GM21381 (cell line): ENCODE results near the gene HOATZ.

Experiments
- ATAC-seq: cut with Tn5 transposase; IDR thresholded peaks from one replicate; pipeline ENCODE4 v1.9.1; 2021; ENCODE audit warnings: mild to moderate bottlenecking, moderate library complexity; ENCODE audit not compliant: unreplicated experiment

HOATZ gene

DNA sequence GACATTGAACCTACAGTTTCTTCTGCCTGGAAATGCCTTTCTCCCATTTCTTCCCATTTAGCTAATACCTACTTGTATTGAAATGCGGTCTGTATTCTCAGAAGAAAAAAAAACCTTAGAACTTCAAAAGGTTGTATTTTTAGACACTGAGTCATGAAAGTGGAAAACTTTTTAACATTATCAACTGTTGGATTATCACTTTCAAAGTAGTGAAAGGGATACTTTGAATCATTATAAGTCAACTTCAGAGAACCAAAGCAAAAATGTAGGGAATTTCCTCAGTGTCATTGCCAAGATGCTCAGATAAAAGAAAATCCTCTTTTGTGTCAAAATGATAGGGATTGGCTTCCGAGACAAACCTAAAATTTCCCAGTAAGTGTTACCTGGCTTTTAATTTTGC lies 6.6 kb downstream of the HOATZ start:
- ATAC-seq, result no peak

DNA sequence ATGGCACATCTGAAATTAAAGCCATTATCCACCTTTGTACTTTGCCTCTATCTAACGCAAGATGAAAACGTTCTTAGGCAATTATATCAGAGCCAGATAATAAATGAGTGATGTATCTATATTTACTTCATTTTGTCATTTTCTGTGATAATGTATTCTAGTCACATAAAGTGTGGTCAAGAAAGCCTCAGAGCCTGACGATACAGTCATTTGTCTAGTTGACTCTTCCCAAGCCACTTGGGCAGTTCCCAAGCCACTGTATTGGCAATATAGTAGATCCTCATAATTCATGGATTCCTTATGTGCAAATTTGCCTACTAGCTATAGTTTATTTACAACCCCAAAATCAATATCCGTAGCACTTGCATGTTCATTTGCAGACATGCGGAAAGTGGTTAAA lies 7.8 kb downstream of the HOATZ start:
- ATAC-seq, result no peak

- no peak for ATAC-seq
Observed at GRCh38 chr11:111523343-111523742, 8.8 kb downstream of the HOATZ start.

- no peak for ATAC-seq
Observed at GRCh38 chr11:111524056-111524455, 9.5 kb downstream of the HOATZ start.

DNA sequence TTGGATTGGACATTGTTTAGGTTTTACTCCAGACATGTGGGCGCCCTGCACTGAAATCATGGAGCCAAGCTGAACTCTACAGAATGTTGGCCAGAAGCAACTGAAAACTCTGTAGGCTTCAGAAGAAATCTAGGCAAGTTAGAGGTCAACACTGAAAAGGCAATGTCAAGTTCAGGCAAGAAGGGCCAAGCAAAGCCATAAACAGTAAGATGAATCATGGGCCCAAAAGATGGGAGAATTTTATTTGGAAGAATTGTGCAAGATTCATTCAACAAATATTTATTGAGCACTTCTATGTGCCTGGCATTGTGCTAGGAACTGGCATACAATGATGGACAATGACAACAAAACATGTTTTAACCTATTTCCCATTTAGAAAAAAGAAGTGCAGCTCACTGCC lies 10.9 kb downstream of the HOATZ start:
- ATAC-seq, result no peak

DNA sequence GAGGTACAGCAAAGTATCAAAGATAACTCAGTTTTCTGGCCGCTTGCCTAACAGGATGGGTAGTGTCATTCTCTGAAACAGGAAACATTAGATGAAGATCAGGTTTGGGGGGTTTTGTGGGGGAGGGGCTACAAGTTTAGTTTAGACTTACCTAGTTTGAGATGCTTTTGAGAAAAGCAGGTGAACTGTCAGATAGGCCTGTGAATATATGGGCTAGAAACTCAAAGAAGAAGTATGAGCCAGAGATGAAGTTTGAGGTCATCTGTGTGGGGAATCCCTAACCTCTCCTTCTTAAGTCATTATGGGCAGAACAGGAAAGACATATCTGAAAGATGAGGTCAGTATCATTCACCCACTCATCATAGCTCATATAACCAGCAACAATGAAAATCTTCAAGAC lies 11.9 kb downstream of the HOATZ start:
- ATAC-seq, result no peak

- no peak for ATAC-seq
Observed at GRCh38 chr11:111527279-111527678, 12.7 kb downstream of the HOATZ start.

DNA sequence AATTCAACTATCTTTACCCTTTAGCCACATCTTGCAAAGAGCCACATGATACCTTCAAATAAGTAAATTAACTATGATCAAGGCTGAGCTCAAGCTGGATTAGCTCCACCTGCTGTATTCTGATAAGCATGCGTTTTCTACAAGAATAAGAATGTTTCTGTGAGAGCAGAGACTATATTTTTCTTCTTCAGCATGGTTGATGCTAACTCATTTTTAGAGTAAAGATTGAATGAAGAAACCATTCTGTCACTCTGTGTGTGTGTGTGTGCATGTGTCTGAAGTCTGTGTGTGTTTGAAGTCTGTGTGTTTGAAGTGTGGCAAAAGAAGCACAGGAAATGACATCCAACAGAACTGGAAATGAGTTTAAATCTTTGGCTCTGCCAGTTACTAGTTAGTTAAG lies 14.0 kb downstream of the HOATZ start:
- ATAC-seq, result no peak

DNA sequence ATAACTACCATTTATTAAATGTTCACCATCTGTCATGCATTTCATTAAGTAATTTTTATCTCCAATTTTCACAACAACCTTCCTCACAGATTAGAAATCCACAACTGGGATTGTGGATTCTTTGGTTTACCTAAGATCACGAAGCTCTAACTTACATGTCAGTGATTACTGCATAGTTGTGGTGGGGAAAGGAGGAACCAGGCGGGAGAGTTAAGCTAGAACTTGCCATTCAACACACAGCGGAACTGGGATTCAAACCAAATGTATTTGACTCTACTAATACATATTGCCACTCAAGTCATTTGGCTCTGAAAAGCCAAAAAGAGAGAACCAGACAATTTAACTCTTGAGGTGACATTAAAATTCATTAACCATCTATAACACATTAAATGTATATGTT lies 15.5 kb downstream of the HOATZ start:
- ATAC-seq, result no peak

GRCh38 chr11:111531136-111531535 lies 16.6 kb downstream of the HOATZ start:
- no peak for ATAC-seq

DNA sequence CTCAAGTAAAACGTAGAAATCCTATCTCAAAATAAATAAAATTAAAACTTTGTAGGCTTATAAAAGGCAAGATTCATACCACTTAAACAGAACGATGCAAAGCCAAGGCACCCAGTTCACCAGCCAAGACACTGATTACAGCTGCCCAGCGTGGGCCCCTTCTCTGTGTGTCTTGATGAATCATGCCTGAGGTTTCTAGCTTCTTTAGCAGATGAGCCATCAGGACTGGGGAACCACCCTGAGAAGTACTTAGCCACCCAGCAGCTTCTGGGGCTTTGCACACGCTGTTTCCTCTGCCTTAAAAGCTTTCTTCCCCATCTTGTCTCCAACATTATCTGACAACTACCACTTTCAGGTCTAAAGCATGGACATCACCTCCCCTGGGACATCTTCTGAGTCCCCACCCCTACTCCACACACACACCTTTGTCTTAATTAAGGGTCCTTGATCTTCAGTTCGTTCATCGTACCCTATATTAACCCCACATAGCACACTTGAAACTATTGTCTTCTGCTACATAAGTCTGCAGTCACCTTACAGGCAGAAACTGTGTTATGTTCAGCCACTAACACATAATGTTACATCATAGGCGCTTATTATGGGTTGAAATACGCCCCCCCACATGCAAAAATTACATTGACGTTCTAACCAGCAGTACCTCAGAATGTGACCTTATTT lies 17.2 kb downstream of the HOATZ start:
- ATAC-seq, result peak; percentile 77

DNA sequence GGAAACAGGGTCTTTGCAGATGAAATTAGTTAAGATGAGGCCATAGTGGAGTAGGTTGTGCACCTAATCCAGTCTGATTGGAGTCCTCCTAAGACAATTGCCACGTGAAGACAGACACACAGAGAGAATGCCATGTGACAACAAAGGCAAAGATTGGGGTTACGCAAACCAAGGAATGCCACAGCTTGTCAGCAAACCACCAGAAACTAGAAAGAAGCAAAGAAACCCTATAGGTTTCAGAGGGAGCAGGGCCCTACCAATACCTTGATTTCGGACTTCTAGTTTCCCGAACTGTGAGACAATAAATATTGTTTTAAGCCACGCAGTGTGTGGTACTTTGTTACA lies 17.8 kb downstream of the HOATZ start:
- no peak for ATAC-seq

DNA sequence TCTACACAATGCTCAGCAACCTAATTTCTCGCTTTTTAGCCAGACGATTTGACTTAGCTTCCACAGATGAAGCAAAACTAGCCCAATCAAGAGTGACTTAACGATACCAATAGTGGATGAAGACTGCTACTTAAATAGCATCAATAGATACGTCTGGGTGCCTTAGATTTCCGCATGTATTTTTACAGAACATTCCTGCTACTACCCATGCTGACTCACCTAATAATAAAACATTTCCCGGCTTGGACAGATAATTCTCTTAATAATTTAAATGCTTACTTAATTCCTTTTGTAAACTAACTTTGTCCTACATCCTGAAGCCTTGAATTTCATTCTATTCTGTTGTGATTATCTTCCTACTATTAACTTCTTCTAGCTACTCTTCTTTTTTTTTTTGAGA lies 20.7 kb downstream of the HOATZ start:
- ATAC-seq, result no peak

DNA sequence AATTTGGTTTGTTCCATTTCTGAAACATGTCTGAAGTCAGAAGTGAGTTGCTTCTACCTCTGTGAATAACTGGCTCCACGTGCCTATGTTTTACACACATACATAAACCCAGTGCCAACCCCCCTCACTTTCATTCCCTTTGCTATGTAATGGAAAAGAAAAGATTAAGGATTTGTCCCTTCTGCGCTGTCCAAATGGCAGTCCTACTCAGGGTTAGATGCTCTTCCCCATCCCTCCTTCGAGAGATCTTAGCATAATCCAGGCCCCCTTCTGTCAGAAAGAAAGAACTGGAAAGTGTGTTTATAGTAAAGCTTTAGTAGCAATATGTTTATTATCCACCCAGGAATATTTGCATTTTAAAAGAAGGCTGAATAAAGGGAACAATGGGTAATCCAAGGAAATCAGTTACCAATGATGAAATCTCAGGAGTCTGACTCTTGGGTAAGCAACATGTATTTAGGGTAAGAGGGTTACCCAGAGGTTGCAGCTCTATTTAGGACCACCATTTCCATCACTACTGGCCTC lies 22.8 kb downstream of the HOATZ start:
- no peak for ATAC-seq

- no peak for ATAC-seq
Observed at GRCh38 chr11:111538407-111539114, 24.0 kb downstream of the HOATZ start.

DNA sequence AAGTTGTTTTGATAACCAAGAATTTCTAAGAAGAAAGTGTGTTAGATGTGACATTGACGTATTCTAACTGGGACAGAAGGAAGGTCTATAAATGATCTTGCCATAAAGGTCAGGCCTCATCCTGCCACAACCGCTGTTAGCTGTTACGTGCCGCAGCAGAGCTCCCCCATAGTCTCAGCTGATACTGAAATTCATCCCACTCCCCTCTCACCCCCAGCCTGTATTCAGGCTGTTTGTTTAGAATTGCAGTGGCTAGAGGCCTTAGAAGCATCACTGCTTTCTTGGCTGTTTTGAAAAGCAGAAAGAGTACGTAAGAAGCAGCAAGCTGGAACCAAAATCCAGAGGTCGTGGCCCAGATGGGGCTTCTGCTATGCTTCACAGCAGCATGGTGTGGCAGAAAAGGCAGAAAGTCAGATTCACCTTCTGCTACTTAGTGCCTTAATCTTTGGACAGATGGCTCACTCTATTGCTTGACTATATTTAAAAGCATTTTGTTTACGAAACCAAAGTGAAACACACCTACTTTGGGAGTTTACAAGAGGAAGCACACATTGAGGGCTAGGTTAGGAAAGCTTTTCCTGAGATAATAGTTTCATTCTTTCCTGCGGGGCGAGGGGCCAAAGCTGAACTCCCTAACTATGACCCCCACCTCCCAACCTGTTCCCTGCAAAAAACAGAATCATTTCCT lies 25.0 kb downstream of the HOATZ start:
- no peak for ATAC-seq

DNA sequence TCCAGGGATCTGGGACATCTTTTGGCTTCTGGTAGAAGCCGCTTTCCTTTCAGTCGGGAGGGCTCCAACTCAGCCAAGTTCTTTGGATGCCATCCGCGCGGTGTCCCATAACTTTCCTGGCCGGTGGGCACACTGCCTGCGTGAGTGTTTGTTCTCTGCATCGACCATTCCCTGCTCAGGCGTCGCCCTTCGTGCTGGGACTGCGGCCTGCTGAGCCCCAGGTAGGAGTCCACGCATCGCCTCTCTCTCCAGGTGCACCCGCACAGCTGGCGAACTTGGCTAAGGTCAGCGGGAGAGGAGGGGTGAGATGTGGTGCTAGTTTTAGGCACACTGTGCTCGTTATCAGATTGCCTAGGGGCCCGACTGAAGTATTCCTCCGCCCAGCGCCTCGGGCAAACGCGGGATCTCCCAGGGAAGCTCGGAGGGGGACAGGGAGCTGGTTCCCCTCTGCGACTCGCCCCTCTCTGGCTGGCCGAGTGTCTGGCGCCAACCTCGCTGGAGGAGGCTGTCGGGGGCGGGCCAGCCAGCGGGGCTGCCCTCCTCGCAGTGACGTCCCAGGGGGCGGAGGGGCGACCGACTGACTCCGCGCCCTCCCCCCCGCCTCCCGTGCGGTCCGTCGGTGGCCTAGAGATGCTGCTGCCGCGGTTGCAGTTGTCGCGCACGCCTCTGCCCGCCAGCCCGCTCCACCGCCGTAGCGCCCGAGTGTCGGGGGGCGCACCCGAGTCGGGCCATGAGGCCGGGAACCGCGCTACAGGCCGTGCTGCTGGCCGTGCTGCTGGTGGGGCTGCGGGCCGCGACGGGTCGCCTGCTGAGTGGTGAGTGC lies 25.7 kb downstream of the HOATZ start, which contains the start of gene LAYN:
Gene LAYN (plus strand): TSS at position 607 of the 823 bp plus-strand sequence. CDS start 124 bp downstream, at position 731.
- ATAC-seq, result no peak

- no peak for ATAC-seq
Observed at GRCh38 chr11:111540937-111541253, 26.3 kb downstream of the HOATZ start.

GRCh38 chr11:111541254-111542061 lies 26.9 kb downstream of the HOATZ start:
- no peak for ATAC-seq

DNA sequence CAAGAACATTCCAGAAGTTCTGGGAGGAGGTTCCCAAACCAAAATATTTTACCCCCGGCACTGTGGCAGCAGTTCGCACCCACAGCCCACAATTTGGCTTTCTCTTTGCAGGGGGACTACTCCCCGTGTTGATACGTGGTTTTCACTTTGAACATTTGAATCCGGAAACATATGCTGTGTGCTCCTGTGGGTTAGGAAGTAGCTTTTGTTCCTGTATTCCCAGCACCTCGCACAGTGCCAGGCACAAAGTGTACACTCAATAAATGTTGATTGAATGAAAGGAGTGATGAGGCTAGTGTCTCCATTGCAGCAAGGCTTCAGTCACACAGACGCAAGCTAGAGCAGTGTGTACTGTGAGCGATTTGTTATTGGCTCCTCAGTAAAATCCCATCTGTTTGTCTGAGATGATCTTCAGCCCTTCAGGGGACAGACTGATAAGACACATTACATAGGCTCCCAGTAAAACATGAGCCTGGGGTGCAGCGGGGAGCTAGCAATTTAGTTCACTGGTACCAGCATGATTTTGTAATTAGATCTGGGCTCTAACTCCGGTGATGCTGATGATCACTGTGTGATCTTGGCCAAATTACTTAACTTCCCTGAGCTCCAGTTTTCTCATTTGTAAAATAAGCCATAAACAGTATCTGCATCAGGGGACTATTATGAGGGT lies 28.2 kb downstream of the HOATZ start:
- no peak for ATAC-seq
